HepG2 (cell line): ENCODE results near the gene RPS19BP1. TPM values are rescaled to one million over a fixed set of nuclear protein-coding genes. Genes with fewer than 3 reads are reported as not detected.

ENCODE experiments used
- ATF6 ChIP-seq: sonication (generic); formaldehyde crosslinking; conservative IDR thresholded peaks from 2 replicates; pipeline ENCODE4 v1.4.0; 2020; ENCODE audit warnings: missing genetic modification reagents
- CERS6 ChIP-seq: sonication (generic); formaldehyde crosslinking; IDR thresholded peaks from 2 replicates; pipeline ENCODE4 v1.5.0; 2020; ENCODE audit warnings: missing genetic modification reagents
- E2F2 ChIP-seq: sonication (generic); formaldehyde crosslinking; IDR thresholded peaks from 2 replicates; pipeline ENCODE4 v1.4.0; 2020; ENCODE audit warnings: missing genetic modification reagents, borderline replicate concordance
- HBP1 ChIP-seq: IDR thresholded peaks from 2 replicates; pipeline ENCODE4 v1.6.1; 2016; ENCODE audit warnings: low read depth, control low read depth
- KAT8 ChIP-seq: IDR thresholded peaks from 2 replicates; pipeline ENCODE4 v1.6.1; 2016; ENCODE audit warnings: missing genetic modification reagents, missing compliant biosample characterization
- MTF2 ChIP-seq: sonication (generic); formaldehyde crosslinking; IDR thresholded peaks from 2 replicates; pipeline ENCODE4 v1.5.0; 2020; ENCODE audit warnings: missing genetic modification reagents, borderline replicate concordance
- NFRKB ChIP-seq: fragments of 450-650 bp; IDR thresholded peaks from 2 replicates; pipeline ENCODE4 v1.6.1; 2017
- RBFOX2 ChIP-seq: fragments of 200-400 bp; formaldehyde crosslinking; IDR thresholded peaks from 2 replicates; pipeline ENCODE4 v1.6.1; 2017; ENCODE audit warnings: low read depth, mild to moderate bottlenecking, low read length
- REL ChIP-seq: sonication (generic); formaldehyde crosslinking; conservative IDR thresholded peaks from 2 replicates; pipeline ENCODE4 v1.8.0; 2022; ENCODE audit warnings: mild to moderate bottlenecking, missing genetic modification reagents, moderate library complexity
- SMARCE1 ChIP-seq: fragments of 450-650 bp; IDR thresholded peaks from 2 replicates; pipeline ENCODE4 v1.6.1; 2017; ENCODE audit warnings: borderline replicate concordance
- SUZ12 ChIP-seq: fragments of 150-350 bp; IDR thresholded peaks from 2 replicates; pipeline ENCODE4 v1.6.1; 2014; ENCODE audit warnings: low read depth, low read length
- THAP9 ChIP-seq: sonication (generic); formaldehyde crosslinking; IDR thresholded peaks from 2 replicates; pipeline ENCODE4; 2020; ENCODE audit warnings: missing genetic modification reagents, mild to moderate bottlenecking, borderline replicate concordance
- TIGD3 ChIP-seq: sonication (generic); formaldehyde crosslinking; IDR thresholded peaks from 2 replicates; pipeline ENCODE4 v1.5.1; 2020; ENCODE audit warnings: mild to moderate bottlenecking, missing genetic modification reagents, borderline replicate concordance
- ZC3H13 ChIP-seq: sonication (generic); formaldehyde crosslinking; IDR thresholded peaks from 2 replicates; pipeline ENCODE4 v1.8.1; 2023; ENCODE audit warnings: mild to moderate bottlenecking, missing genetic modification reagents, moderate library complexity
- ZFP1 ChIP-seq: IDR thresholded peaks from 2 replicates; pipeline ENCODE4 v1.6.1; 2016
- ZNF160 ChIP-seq: sonication (generic); formaldehyde crosslinking; IDR thresholded peaks from 2 replicates; pipeline ENCODE4 v1.8.0; 2022; ENCODE audit warnings: mild to moderate bottlenecking, inconsistent platforms, missing genetic modification reagents
- ZNF230 ChIP-seq: sonication (generic); formaldehyde crosslinking; IDR thresholded peaks from 2 replicates; pipeline ENCODE4 v1.4.0; 2020; ENCODE audit warnings: mild to moderate bottlenecking, missing genetic modification reagents
- ZNF292 ChIP-seq: sonication (generic); formaldehyde crosslinking; IDR thresholded peaks from 2 replicates; pipeline ENCODE4 v1.8.1; 2022; ENCODE audit warnings: mild to moderate bottlenecking, low read depth, missing genetic modification reagents, borderline replicate concordance
- ZNF3 ChIP-seq: IDR thresholded peaks from 2 replicates; pipeline ENCODE4 v1.7.0; 2017; ENCODE audit warnings: inconsistent platforms
- ZNF333 ChIP-seq: sonication (generic); formaldehyde crosslinking; IDR thresholded peaks from 2 replicates; pipeline ENCODE4 v1.4.0; 2020; ENCODE audit warnings: mild to moderate bottlenecking, missing genetic modification reagents, borderline replicate concordance
- ZNF598 ChIP-seq: sonication (generic); formaldehyde crosslinking; IDR thresholded peaks from 2 replicates; pipeline ENCODE4 v1.5.1; 2020; ENCODE audit warnings: mild to moderate bottlenecking, missing genetic modification reagents, borderline replicate concordance
- polyA plus RNA-seq, 8 experiments: library from polyadenylated mRNA; depleted of rRNA in 3 of 8; stranded (reverse) in 7 of 8; unstranded in 1 of 8; fragments of >200 nt; fragmentation: Illumina TruSeq in 4 of 8; extraction: Trizol in 4 of 8; gene quantifications; 2 replicates each; pipeline versions ENCODE4 v1.2.1 to v1.2.3, GENCODE V29; 2011 to 2016; ENCODE audit warnings: low read depth in 4 of 8, missing spikeins in 1 of 8, mixed read lengths in 1 of 8; ENCODE audit not compliant: insufficient read depth in 1 of 8
- total RNA-seq, 5 experiments: library from RNA; depleted of rRNA; stranded (reverse); fragments of >200 nt; fragmentation: Illumina TruSeq; extraction: Trizol; gene quantifications; 2 replicates each; pipeline ENCODE4 v1.2.3, GENCODE V29; 2016; ENCODE audit warnings: low read depth in 1 of 5

The RPS19BP1 gene
- total and polyA plus RNA-seq, 2 of the 13 experiments (the other 11 are each of a cell fraction or from before 2014, with no cell fraction given): 44.3 to 81.3 TPM

GRCh38 chr22:39501644-39502108, 30.9 kb downstream of the RPS19BP1 start (continued):
- TF ChIP-seq SMARCE1 (no peak), ZNF292 (CRISPR knock-in tag) (no peak), ZFP1 (CRISPR knock-in tag) (no peak), MTF2 (no peak), ZNF160 (CRISPR knock-in tag) (no peak), SUZ12 (no peak), E2F2 (CRISPR knock-in tag) (no peak), ZNF230 (CRISPR knock-in tag) (0 out of 2 replicates have a peak, but pooled peaks have one; percentile 19), KAT8 (CRISPR knock-in tag) (no peak), ZNF598 (CRISPR knock-in tag) (0 out of 2 replicates have a peak, but pooled peaks have one; percentile 11), ZNF3 (CRISPR knock-in tag) (no peak), RBFOX2 (no peak), REL (CRISPR knock-in tag) (peak; percentile 80; the same call in 1 of the 2 replicates), ZNF333 (CRISPR knock-in tag) (no peak), ATF6 (CRISPR knock-in tag) (no peak), TIGD3 (CRISPR knock-in tag) (no peak; the same call in 1 of the 2 replicates), THAP9 (peak; percentile 99), CERS6 (CRISPR knock-in tag) (no peak), HBP1 (CRISPR knock-in tag) (no peak), NFRKB (no peak), ZC3H13 (CRISPR knock-in tag) (0 out of 2 replicates have a peak, but pooled peaks have one; percentile 20)
